ENCODE results near the gene TSPAN4. TPM values are rescaled to one million over a fixed set of nuclear protein-coding genes. Genes with fewer than 3 reads are reported as not detected.

TSPAN4 gene
- total and polyA plus RNA-seq, 9 of the 15 experiments (the other 6 are each of a cell fraction or from before 2014, with no cell fraction given) = 0.07 to 31.0 (median 15.7) TPM

GRCh38 chr11:827146-827896, 15.3 kb upstream of the TSPAN4 start (continued):
- no peak for TF ChIP-seq THRB (CRISPR knock-in tag; conservative IDR thresholded peaks at IDR 0.05)
- no peak for TF ChIP-seq TRIM25 (IDR thresholded peaks at IDR 0.05; ENCODE audit: borderline replicate concordance)
- TF ChIP-seq ZNF766 (CRISPR knock-in tag; conservative IDR thresholded peaks at IDR 0.05) = no peak
- no peak for TF ChIP-seq GTF2A2 (tag; IDR thresholded peaks at IDR 0.05)
- no peak for TF ChIP-seq NUFIP1 (IDR thresholded peaks at IDR 0.05; ENCODE audit: partially characterized antibody)
- no peak for TF ChIP-seq KAT8 (IDR thresholded peaks at IDR 0.05; ENCODE audit: low read depth)
- TF ChIP-seq CEBPG (CRISPR knock-in tag; IDR thresholded peaks at IDR 0.05) = 0 out of 2 replicates have a peak, but pooled peaks have one; percentile 5
- TF ChIP-seq CEBPG (tag; conservative IDR thresholded peaks at IDR 0.05 in 1 of 2, IDR thresholded peaks at IDR 0.05 in 1 of 2) = no peak; a peak in 1 of 4 replicates
- no peak; the same call in 1 of the 2 replicates for TF ChIP-seq CBX1 (IDR thresholded peaks at IDR 0.05; ENCODE audit: low read depth)
- TF ChIP-seq ZSCAN32 (CRISPR knock-in tag; IDR thresholded peaks at IDR 0.05) = no peak
- TF ChIP-seq CEBPZ (IDR thresholded peaks at IDR 0.05; ENCODE audit: borderline replicate concordance, low read depth, low read length) = no peak
- no peak for TF ChIP-seq NCOA2 (IDR thresholded peaks at IDR 0.05; ENCODE audit: partially characterized antibody in 2 of 2)
- TF ChIP-seq ZBTB26 (CRISPR knock-in tag; IDR thresholded peaks at IDR 0.05) = 0 out of 2 replicates have a peak, but pooled peaks have one; percentile 26
- no peak for TF ChIP-seq NFE2L1 (tag; IDR thresholded peaks at IDR 0.05; ENCODE audit: borderline replicate concordance, low read depth)
- no peak for TF ChIP-seq DEAF1 (CRISPR knock-in tag; IDR thresholded peaks at IDR 0.05)

Data from K562 (cell line).